ENCODE measurements around the gene KLRG1. TPM values are rescaled to one million over a fixed set of nuclear protein-coding genes. Genes with fewer than 3 reads are reported as not detected.

Gene KLRG1
- total and polyA plus RNA-seq, 4 experiments from 2014 or later = 51.2 to 161 (median 77.4) TPM

DNA sequence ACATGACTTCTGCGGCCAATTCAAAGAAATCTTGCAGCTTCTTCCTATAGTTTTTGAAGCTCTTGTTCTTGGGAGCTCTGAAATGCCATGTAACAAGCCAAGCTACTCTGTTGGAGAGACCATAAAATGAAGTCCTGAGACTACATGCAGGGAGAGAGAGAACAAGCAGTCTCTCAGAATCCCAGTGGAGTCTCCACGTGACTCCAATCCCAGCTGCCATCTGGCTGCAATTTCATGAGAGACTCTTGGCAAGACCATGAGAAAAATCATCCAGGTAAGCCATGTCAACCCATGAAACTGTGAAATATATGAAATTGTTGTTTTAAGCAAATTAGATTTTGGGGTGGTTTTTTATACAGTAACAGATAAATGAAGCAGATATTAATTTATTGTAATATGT is 54.4 kb downstream of the KLRG1 start:
- peaks cover 25 to 31% of the 10 kb centered on the region in 2 donors for H3K36me3 Mint-ChIP-seq
- intact Hi-C loops (cut with micrococcal nuclease) = no loop called here
- no peak overlapping the region for H3K4me3 Mint-ChIP-seq
- Histone ChIP-seq H3K36me3 (ENCODE audit: insufficient read depth, low read length) (no peaks in the 10 kb centered on the region), H3K9me3 (ENCODE audit: control insufficient read depth in 1 of 2, low read length in 2 of 2) (no peaks in the 10 kb centered on the region), H3K4me1 (ENCODE audit: insufficient read depth, low read length) (peaks cover 58% of the 10 kb centered on the region), H3K4me3 (ENCODE audit: low read length in 2 of 2) (no peak overlapping the region), H3K27ac (ENCODE audit: low read depth, low read length) (no peak overlapping the region), H3K27me3 (ENCODE audit: insufficient read depth, low read length) (no peaks in the 10 kb centered on the region)
- H3K4me1 Mint-ChIP-seq = peaks cover 35 to 76% (median 63%) of the 10 kb centered on the region in 4 donors
- CTCF ChIA-PET (ENCODE audit: partially characterized antibody) = interaction anchor here (12.5 kb wide), 1 partner anchor 95 kb away, joined by 358 read pairs; the partner anchor contains the start of gene M6PR
- peaks cover 0 to 8% (median 2%) of the 10 kb centered on the region in 8 donors for H3K9me3 Mint-ChIP-seq
- DNase-seq = no peak
- H3K27me3 Mint-ChIP-seq = no peaks in the 10 kb centered on the region
- POLR2A ChIA-PET (ENCODE audit: partially characterized antibody) = interaction anchor here (4.3 kb wide), 1 partner anchor 93 kb away, joined by 50 read pairs; the partner anchor contains the start of gene M6PR
- peak overlapping the region in 4 of 7 donors; percentile 19 to 66 (median 32) for H3K27ac Mint-ChIP-seq

DNA sequence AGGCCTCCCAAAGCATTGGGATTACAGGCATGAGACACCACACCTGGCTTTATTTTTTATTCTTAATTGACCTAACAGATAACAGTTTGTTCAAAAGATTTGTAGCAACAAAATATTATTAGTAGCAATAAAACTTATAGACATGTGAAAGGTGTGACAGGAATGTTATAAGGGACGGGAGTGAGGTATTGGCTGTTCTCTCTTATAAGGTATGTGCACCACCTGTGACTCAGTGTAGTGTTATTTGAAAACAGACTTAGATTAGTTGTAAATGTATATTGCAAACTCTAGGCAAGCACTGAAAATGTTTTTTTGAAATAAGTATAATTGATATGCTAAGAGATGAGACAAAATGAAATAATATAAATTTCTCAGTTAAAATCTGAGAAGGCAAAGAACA is 57.8 kb downstream of the KLRG1 start:
- DNase-seq = no peak
- Mint-ChIP-seq H3K36me3 (peaks cover 25 to 35% of the 10 kb centered on the region in 2 donors), H3K27me3 (no peaks in the 10 kb centered on the region), H3K9me3 (peaks cover 0 to 8% (median 2%) of the 10 kb centered on the region in 8 donors), H3K27ac (peak overlapping the region in 2 of 7 donors; percentile 29 to 41), H3K4me3 (peak overlapping the region in 1 of 8 donors; percentile 16), H3K4me1 (peaks cover 25 to 63% (median 45%) of the 10 kb centered on the region in 4 donors)
- no peak overlapping the region for H3K4me3 ChIP-seq (ENCODE audit: low read length in 2 of 2)
- no peak overlapping the region for H3K27ac ChIP-seq (ENCODE audit: low read depth, low read length)
- POLR2A ChIA-PET (ENCODE audit: partially characterized antibody) = interaction anchor here (0.9 to 6.9 kb wide), 4 partner anchors 13 to 97 kb away, joined by 3 to 122 read pairs (median 4); partner anchors contain the start of gene M6PR
- peaks cover 32% of the 10 kb centered on the region for H3K4me1 ChIP-seq (ENCODE audit: insufficient read depth, low read length)
- intact Hi-C loops (cut with micrococcal nuclease) = no loop called here
- H3K9me3 ChIP-seq (ENCODE audit: control insufficient read depth in 1 of 2, low read length in 2 of 2) = no peaks in the 10 kb centered on the region
- no peaks in the 10 kb centered on the region for H3K27me3 ChIP-seq (ENCODE audit: insufficient read depth, low read length)
- CTCF ChIA-PET (ENCODE audit: partially characterized antibody) = interaction anchor here (1.0 to 12.5 kb wide), 7 partner anchors 98 to 369 kb away, joined by 3 to 358 read pairs (median 45); partner anchors contain the start of gene M6PR
- no peaks in the 10 kb centered on the region for H3K36me3 ChIP-seq (ENCODE audit: insufficient read depth, low read length)

- H3K4me1 Mint-ChIP-seq = peaks cover 20 to 48% (median 35%) of the 10 kb centered on the region in 4 donors
- H3K9me3 Mint-ChIP-seq = peaks cover 0 to 8% (median 2%) of the 10 kb centered on the region in 8 donors
- peaks cover 24 to 31% of the 10 kb centered on the region in 2 donors for H3K36me3 Mint-ChIP-seq
These were observed 59.6 kb downstream of the KLRG1 start for GRCh38 chr12:9048930-9049329.

GRCh38 chr12:9049520-9050133 is 60.3 kb downstream of the KLRG1 start:
- Mint-ChIP-seq H3K9me3 (peaks cover 0 to 8% (median 2%) of the 10 kb centered on the region in 8 donors), H3K27ac (peak overlapping the region; percentile 26 to 90 (median 51)), H3K4me3 (peak overlapping the region in 2 of 8 donors; percentile 26 to 55), H3K27me3 (no peaks in the 10 kb centered on the region), H3K4me1 (peaks cover 20 to 46% (median 35%) of the 10 kb centered on the region in 4 donors), H3K36me3 (peaks cover 21 to 30% of the 10 kb centered on the region in 2 donors)
- intact Hi-C loops (cut with micrococcal nuclease) = loop anchor here (1.0 kb wide), 6 partner anchors 10 to 505 kb away; no protein-coding TSS in a partner anchor
- POLR2A ChIA-PET (ENCODE audit: partially characterized antibody) = interaction anchor here (0.9 to 6.9 kb wide), 13 partner anchors 8 to 505 kb away, joined by 3 to 122 read pairs (median 5); partner anchors contain the start of genes M6PR and PHC1
- H3K36me3 ChIP-seq (ENCODE audit: insufficient read depth, low read length) = no peaks in the 10 kb centered on the region
- peak; percentile 39 to 66 (median 60) for DNase-seq
- no peaks in the 10 kb centered on the region for H3K27me3 ChIP-seq (ENCODE audit: insufficient read depth, low read length)
- no peaks in the 10 kb centered on the region for H3K9me3 ChIP-seq (ENCODE audit: control insufficient read depth in 1 of 2, low read length in 2 of 2)
- peaks cover 25% of the 10 kb centered on the region for H3K4me1 ChIP-seq (ENCODE audit: insufficient read depth, low read length)
- H3K27ac ChIP-seq (ENCODE audit: low read depth, low read length) = no peak overlapping the region
- CTCF ChIA-PET (ENCODE audit: partially characterized antibody) = interaction anchor here (0.5 to 12.5 kb wide), 48 partner anchors 7 to 519 kb away, joined by 3 to 358 read pairs (median 5); partner anchors contain the start of genes CLEC4E, M6PR and PHC1
- H3K4me3 ChIP-seq (ENCODE audit: low read length in 2 of 2) = no peak overlapping the region

More at GRCh38 chr12:9048930-9049329, 59.6 kb downstream of the KLRG1 start:
- Mint-ChIP-seq H3K27ac (peak overlapping the region; percentile 1 to 90 (median 72)), H3K4me3 (no peak overlapping the region), H3K27me3 (no peaks in the 10 kb centered on the region)
- intact Hi-C loops (cut with micrococcal nuclease) = loop anchor here (1.0 kb wide), 6 partner anchors 10 to 505 kb away; no protein-coding TSS in a partner anchor
- Histone ChIP-seq H3K36me3 (ENCODE audit: insufficient read depth, low read length) (no peaks in the 10 kb centered on the region), H3K4me1 (ENCODE audit: insufficient read depth, low read length) (peaks cover 25% of the 10 kb centered on the region), H3K27ac (ENCODE audit: low read depth, low read length) (no peak overlapping the region), H3K27me3 (ENCODE audit: insufficient read depth, low read length) (no peaks in the 10 kb centered on the region), H3K9me3 (ENCODE audit: control insufficient read depth in 1 of 2, low read length in 2 of 2) (no peaks in the 10 kb centered on the region), H3K4me3 (ENCODE audit: low read length in 2 of 2) (no peak overlapping the region)
- CTCF ChIA-PET (ENCODE audit: partially characterized antibody) = interaction anchor here (0.9 to 12.5 kb wide), 38 partner anchors 8 to 518 kb away, joined by 3 to 358 read pairs (median 6); partner anchors contain the start of genes CLEC4E, M6PR and PHC1
- DNase-seq = no peak
- POLR2A ChIA-PET (ENCODE audit: partially characterized antibody) = interaction anchor here (0.9 to 6.9 kb wide), 11 partner anchors 8 to 392 kb away, joined by 3 to 122 read pairs (median 5); partner anchors contain the start of genes M6PR and PHC1

- Histone ChIP-seq H3K4me1 (ENCODE audit: insufficient read depth, low read length) (peaks cover 25% of the 10 kb centered on the region), H3K27me3 (ENCODE audit: insufficient read depth, low read length) (no peaks in the 10 kb centered on the region), H3K4me3 (ENCODE audit: low read length in 2 of 2) (no peak overlapping the region), H3K9me3 (ENCODE audit: control insufficient read depth in 1 of 2, low read length in 2 of 2) (no peaks in the 10 kb centered on the region), H3K27ac (ENCODE audit: low read depth, low read length) (no peak overlapping the region), H3K36me3 (ENCODE audit: insufficient read depth, low read length) (no peaks in the 10 kb centered on the region)
- Mint-ChIP-seq H3K4me1 (peaks cover 20 to 42% (median 34%) of the 10 kb centered on the region in 4 donors), H3K4me3 (no peak overlapping the region), H3K27ac (no peak overlapping the region), H3K9me3 (peaks cover 0 to 5% (median under 1%) of the 10 kb centered on the region in 8 donors), H3K36me3 (peaks cover 14 to 29% of the 10 kb centered on the region in 2 donors), H3K27me3 (no peaks in the 10 kb centered on the region)
- intact Hi-C loops (cut with micrococcal nuclease) = no loop called here
- POLR2A ChIA-PET (ENCODE audit: partially characterized antibody) = interaction anchor here (1.0 to 6.9 kb wide), 8 partner anchors 9 to 506 kb away, joined by 3 to 122 read pairs (median 4); partner anchors contain the start of gene M6PR
- CTCF ChIA-PET (ENCODE audit: partially characterized antibody) = interaction anchor here (0.9 to 12.5 kb wide), 33 partner anchors 8 to 520 kb away, joined by 3 to 358 read pairs (median 7); partner anchors contain the start of genes CLEC4E, M6PR and PHC1
- no peak for DNase-seq
These were observed 61.3 kb downstream of the KLRG1 start for GRCh38 chr12:9050521-9051157.

DNA sequence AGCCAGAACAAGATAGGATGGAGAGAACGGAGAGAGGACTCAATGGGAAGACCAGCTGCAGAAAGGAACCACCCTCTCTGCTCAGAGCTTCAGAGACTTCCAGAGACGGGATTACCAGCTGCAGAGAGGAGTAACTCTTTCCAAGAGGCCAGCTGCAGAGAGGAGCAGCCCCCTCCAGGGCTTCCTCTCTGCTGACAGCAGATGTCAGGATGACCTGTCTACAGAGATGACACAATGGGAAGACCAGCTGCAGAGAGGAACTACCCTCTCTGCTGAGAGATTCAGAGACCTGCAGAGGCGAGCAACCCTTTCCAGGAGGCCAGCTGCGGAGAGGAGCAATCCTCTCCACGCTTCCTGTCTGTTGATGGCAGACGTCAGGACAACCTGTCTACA is 61.8 kb downstream of the KLRG1 start:
- H3K27ac Mint-ChIP-seq = peak overlapping the region in 1 of 7 donors; percentile 43
- Histone ChIP-seq H3K36me3 (ENCODE audit: insufficient read depth, low read length) (no peaks in the 10 kb centered on the region), H3K27ac (ENCODE audit: low read depth, low read length) (no peak overlapping the region), H3K4me3 (ENCODE audit: low read length in 2 of 2) (no peak overlapping the region), H3K27me3 (ENCODE audit: insufficient read depth, low read length) (no peaks in the 10 kb centered on the region), H3K4me1 (ENCODE audit: insufficient read depth, low read length) (peaks cover 21% of the 10 kb centered on the region), H3K9me3 (ENCODE audit: control insufficient read depth in 1 of 2, low read length in 2 of 2) (no peaks in the 10 kb centered on the region)
- POLR2A ChIA-PET (ENCODE audit: partially characterized antibody) = interaction anchor here (6.9 kb wide), 1 partner anchor 101 kb away, joined by 122 read pairs; the partner anchor contains the start of gene M6PR
- intact Hi-C loops (cut with micrococcal nuclease) = no loop called here
- peaks cover 9 to 26% of the 10 kb centered on the region in 2 donors for H3K36me3 Mint-ChIP-seq
- CTCF ChIA-PET (ENCODE audit: partially characterized antibody) = interaction anchor here (0.6 to 12.5 kb wide), 13 partner anchors 13 to 1007 kb away, joined by 3 to 358 read pairs (median 30); partner anchors contain the start of genes M6PR and PHC1
- H3K27me3 Mint-ChIP-seq = no peaks in the 10 kb centered on the region
- peaks cover 0 to 2% (median 0%) of the 10 kb centered on the region in 8 donors for H3K9me3 Mint-ChIP-seq
- H3K4me1 Mint-ChIP-seq = peaks cover 15 to 37% (median 30%) of the 10 kb centered on the region in 4 donors
- H3K4me3 Mint-ChIP-seq = no peak overlapping the region
- no peak for DNase-seq
